ENCODE data around the gene RAD51D.

Gene RAD51D

DNA sequence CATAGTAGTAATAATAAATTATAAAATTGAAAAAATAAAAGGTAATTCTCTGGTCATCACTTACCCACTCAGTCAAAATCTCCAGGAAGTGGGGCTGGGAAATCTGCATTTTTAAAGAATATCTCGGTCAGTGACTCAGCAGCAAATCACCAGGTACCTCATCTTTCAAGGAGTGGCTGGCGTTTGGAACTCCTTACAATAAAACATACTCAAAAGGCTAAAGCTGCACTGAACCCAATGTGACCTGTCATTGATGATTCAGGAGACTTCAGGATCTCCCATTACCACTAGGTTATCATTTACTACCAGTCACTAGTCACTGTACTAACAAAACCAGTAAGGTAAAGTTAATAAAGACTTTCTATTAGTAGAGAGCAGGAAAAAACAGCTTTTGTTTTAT is 34.7 kb downstream of the RAD51D start:
- no peak overlapping the region for H3K27ac ChIP-seq (ENCODE audit: low read depth in 2 of 2, low read length in 2 of 2)
- H3K9ac ChIP-seq (ENCODE audit: low read depth in 1 of 2, low read length in 2 of 2), result peak overlapping the region in 1 of 2 donors; percentile 8
- H3K9me3 ChIP-seq (ENCODE audit: control insufficient read depth in 2 of 2, low read length in 2 of 2), result no peaks in the 10 kb centered on the region
- no peak overlapping the region for H3K4me3 ChIP-seq (ENCODE audit: low read length in 2 of 2)
- no peaks in the 10 kb centered on the region for H3K36me3 ChIP-seq (ENCODE audit: control insufficient read depth in 2 of 2, insufficient read depth in 2 of 2, low read length in 2 of 2)
- no peaks in the 10 kb centered on the region for H3K27me3 ChIP-seq (ENCODE audit: control insufficient read depth in 2 of 2, insufficient read depth in 2 of 2, low read length in 2 of 2)
- peaks cover 33 to 55% of the 10 kb centered on the region in 2 donors for H3K4me1 ChIP-seq (ENCODE audit: control insufficient read depth in 2 of 2, insufficient read depth in 2 of 2, low read length in 2 of 2)

DNA sequence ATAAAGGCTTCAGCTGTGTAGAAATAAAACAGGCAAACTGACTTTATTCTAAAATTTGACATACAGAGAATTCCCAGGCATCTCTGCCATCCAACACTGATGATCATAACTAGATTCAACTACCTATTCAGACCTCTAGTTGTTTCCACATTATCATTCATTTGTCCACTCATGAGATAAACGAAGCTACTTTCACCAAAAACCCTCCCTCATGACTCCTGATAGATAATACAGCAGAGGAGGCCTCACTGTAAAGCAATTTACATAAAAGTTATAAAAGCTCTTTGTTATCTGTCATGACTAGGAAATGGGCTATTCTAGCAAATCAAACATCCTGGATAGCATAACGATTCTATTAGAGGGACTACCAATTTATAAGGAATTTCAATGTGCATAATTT is 36.6 kb downstream of the RAD51D start:
- Histone ChIP-seq H3K27me3 (ENCODE audit: control insufficient read depth in 2 of 2, insufficient read depth in 2 of 2, low read length in 2 of 2) (no peaks in the 10 kb centered on the region), H3K9me3 (ENCODE audit: control insufficient read depth in 2 of 2, low read length in 2 of 2) (no peaks in the 10 kb centered on the region), H3K4me1 (ENCODE audit: control insufficient read depth in 2 of 2, insufficient read depth in 2 of 2, low read length in 2 of 2) (peaks cover 30 to 53% of the 10 kb centered on the region in 2 donors), H3K36me3 (ENCODE audit: control insufficient read depth in 2 of 2, insufficient read depth in 2 of 2, low read length in 2 of 2) (no peaks in the 10 kb centered on the region), H3K27ac (ENCODE audit: low read depth in 2 of 2, low read length in 2 of 2) (no peak overlapping the region), H3K9ac (ENCODE audit: low read depth in 1 of 2, low read length in 2 of 2) (no peak overlapping the region), H3K4me3 (ENCODE audit: low read length in 2 of 2) (no peak overlapping the region)

DNA sequence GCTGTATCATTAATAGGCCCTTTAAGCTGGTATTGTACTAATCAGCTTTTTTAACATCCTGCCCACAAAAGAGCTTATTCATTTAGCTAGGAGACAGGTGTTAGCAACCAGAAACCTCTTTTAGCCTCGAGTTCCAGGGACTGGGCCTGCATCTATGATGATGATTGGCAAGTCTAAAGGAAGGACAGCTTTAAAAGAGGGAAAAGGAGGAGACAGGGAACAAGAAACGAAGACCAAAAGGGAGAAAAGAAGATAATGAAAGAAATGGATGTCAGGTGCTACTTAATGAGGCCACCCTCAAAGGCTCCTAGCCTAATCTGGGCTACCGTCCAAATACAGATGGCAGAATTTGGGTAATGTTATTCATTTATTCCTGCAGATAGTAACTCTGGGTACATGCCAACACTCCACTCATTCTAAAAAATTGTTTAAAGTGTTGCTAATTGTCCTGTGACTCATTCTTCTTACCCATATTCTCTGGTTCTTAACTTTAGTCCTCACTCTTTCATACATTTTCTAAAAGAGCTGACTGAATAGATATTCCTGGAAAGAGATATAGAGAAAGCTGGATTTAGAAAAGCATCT is 37.5 kb downstream of the RAD51D start:
- H3K4me1 ChIP-seq (ENCODE audit: control insufficient read depth in 2 of 2, insufficient read depth in 2 of 2, low read length in 2 of 2), result peaks cover 33 to 54% of the 10 kb centered on the region in 2 donors

DNA sequence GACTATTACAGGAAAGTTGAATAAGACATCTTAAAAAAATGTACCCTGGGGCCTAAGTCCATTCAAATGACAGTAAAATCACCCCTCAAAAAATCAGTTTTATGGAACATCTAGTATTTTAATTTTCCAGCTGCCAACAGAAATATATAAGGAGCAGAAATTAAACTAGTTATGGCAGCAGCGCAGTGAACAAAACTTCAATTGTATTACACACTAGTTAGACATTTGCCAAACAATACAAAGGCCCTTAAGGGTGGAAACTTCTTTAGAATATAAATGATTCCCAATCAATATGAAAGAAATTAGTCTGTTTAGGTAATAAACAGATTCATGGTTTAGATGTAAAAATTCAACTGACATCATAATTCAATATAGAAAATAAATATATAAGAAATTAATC is 38.0 kb downstream of the RAD51D start:
- Histone ChIP-seq H3K9ac (ENCODE audit: low read depth in 1 of 2, low read length in 2 of 2) (no peak overlapping the region), H3K9me3 (ENCODE audit: control insufficient read depth in 2 of 2, low read length in 2 of 2) (no peaks in the 10 kb centered on the region), H3K4me1 (ENCODE audit: control insufficient read depth in 2 of 2, insufficient read depth in 2 of 2, low read length in 2 of 2) (peaks cover 30 to 51% of the 10 kb centered on the region in 2 donors), H3K27me3 (ENCODE audit: control insufficient read depth in 2 of 2, insufficient read depth in 2 of 2, low read length in 2 of 2) (no peaks in the 10 kb centered on the region), H3K4me3 (ENCODE audit: low read length in 2 of 2) (no peak overlapping the region), H3K27ac (ENCODE audit: low read depth in 2 of 2, low read length in 2 of 2) (no peak overlapping the region), H3K36me3 (ENCODE audit: control insufficient read depth in 2 of 2, insufficient read depth in 2 of 2, low read length in 2 of 2) (no peaks in the 10 kb centered on the region)

More for the DNA sequence above, 37.5 kb downstream of the RAD51D start:
- H3K27me3 ChIP-seq (ENCODE audit: control insufficient read depth in 2 of 2, insufficient read depth in 2 of 2, low read length in 2 of 2), result no peaks in the 10 kb centered on the region
- H3K36me3 ChIP-seq (ENCODE audit: control insufficient read depth in 2 of 2, insufficient read depth in 2 of 2, low read length in 2 of 2), result no peaks in the 10 kb centered on the region
- H3K4me3 ChIP-seq (ENCODE audit: low read length in 2 of 2), result no peak overlapping the region
- peak overlapping the region in 1 of 2 donors; percentile 35 for H3K27ac ChIP-seq (ENCODE audit: low read depth in 2 of 2, low read length in 2 of 2)
- H3K9me3 ChIP-seq (ENCODE audit: control insufficient read depth in 2 of 2, low read length in 2 of 2), result no peaks in the 10 kb centered on the region
- no peak overlapping the region for H3K9ac ChIP-seq (ENCODE audit: low read depth in 1 of 2, low read length in 2 of 2)

DNA sequence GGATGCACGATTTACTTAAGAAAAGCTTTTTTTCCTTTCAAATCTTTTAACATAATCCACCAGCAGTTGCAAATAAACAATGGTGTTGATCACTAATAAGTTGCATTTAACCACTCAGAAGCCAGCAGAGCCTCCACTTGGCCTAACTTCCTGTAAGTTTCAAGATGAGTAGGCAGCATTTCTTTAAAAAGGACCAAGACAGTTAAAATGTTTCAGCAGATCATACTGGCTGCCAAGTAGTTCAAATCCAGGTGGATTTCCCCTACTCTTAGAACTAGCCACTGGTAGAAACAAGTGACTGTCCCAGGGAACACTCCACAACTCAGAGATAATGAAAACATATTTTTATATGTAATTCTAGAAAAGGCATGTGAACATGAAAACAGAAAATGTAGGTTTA is 39.1 kb downstream of the RAD51D start:
- H3K4me1 ChIP-seq (ENCODE audit: control insufficient read depth in 2 of 2, insufficient read depth in 2 of 2, low read length in 2 of 2), result peaks cover 20 to 40% of the 10 kb centered on the region in 2 donors
- H3K36me3 ChIP-seq (ENCODE audit: control insufficient read depth in 2 of 2, insufficient read depth in 2 of 2, low read length in 2 of 2), result no peaks in the 10 kb centered on the region
- H3K9me3 ChIP-seq (ENCODE audit: control insufficient read depth in 2 of 2, low read length in 2 of 2), result no peaks in the 10 kb centered on the region
- H3K27ac ChIP-seq (ENCODE audit: low read depth in 2 of 2, low read length in 2 of 2), result peak overlapping the region; percentile 46 to 69
- no peak overlapping the region for H3K9ac ChIP-seq (ENCODE audit: low read depth in 1 of 2, low read length in 2 of 2)
- no peak overlapping the region for H3K4me3 ChIP-seq (ENCODE audit: low read length in 2 of 2)
- H3K27me3 ChIP-seq (ENCODE audit: control insufficient read depth in 2 of 2, insufficient read depth in 2 of 2, low read length in 2 of 2), result no peaks in the 10 kb centered on the region

DNA sequence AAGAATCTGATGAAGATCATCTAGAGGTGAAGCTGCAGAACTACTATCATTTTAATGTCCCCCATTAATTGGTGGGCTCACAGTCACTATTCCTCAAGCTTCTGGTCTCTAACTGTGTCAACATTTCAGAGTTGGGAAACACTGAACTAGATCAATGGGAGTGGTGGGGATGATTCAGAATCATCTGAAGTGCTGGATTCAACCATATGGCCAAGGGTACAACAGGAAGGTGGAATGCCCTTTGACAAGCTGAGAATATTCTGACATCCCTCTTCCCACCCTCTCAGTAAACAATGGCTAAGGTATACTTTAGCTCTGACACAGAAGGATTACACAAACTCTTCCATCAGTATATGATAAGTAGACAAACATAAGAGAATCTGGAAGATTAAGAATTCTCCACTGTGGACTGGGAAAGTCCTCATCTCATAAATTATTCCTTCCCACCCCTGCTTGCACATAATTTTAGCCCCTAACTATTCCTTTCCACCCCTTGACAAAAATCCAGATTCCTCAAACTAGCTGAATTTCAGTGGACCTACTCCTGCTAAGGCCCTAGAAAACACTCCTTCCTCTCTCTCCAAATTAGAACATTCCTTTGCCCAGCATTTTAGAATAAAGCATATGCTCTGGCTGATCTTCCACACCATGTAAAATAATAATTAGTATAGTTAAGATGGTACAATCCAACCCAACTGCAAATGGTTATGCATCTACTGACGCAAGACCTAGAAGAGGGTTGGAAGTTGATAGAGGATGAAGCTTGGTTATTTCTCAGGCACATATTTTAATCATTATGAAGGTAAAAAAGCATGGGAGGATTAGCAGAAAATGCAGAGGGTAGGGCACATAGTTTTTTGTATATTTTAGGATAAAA is 39.9 kb downstream of the RAD51D start:
- Histone ChIP-seq H3K9ac (ENCODE audit: low read depth in 1 of 2, low read length in 2 of 2) (no peak overlapping the region), H3K4me3 (ENCODE audit: low read length in 2 of 2) (peak overlapping the region in 1 of 2 donors; percentile 23), H3K9me3 (ENCODE audit: control insufficient read depth in 2 of 2, low read length in 2 of 2) (no peaks in the 10 kb centered on the region), H3K27ac (ENCODE audit: low read depth in 2 of 2, low read length in 2 of 2) (peak overlapping the region; percentile 60 to 69), H3K4me1 (ENCODE audit: control insufficient read depth in 2 of 2, insufficient read depth in 2 of 2, low read length in 2 of 2) (peaks cover 23 to 37% of the 10 kb centered on the region in 2 donors), H3K36me3 (ENCODE audit: control insufficient read depth in 2 of 2, insufficient read depth in 2 of 2, low read length in 2 of 2) (no peaks in the 10 kb centered on the region), H3K27me3 (ENCODE audit: control insufficient read depth in 2 of 2, insufficient read depth in 2 of 2, low read length in 2 of 2) (no peaks in the 10 kb centered on the region)

DNA sequence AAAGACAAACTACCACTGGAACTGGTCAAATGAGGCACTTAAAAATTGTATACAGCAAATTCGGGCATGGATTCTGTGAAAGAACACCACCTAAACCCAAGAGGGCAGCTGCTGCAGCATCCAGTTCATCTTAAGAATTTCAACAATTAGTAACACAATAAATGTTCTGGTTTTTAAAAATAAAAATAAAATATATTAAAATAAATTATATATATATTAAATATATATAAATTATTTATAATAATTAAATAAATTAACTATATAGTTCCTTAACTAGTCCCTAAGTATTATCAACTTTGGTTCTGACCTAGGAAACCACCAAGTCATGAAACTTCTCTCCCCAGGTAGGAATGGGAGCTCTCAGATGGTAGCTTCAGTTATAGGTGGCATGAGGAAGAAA is 42.8 kb downstream of the RAD51D start:
- H3K36me3 ChIP-seq (ENCODE audit: control insufficient read depth in 2 of 2, insufficient read depth in 2 of 2, low read length in 2 of 2), result no peaks in the 10 kb centered on the region
- H3K4me1 ChIP-seq (ENCODE audit: control insufficient read depth in 2 of 2, insufficient read depth in 2 of 2, low read length in 2 of 2), result peaks cover 25 to 31% of the 10 kb centered on the region in 2 donors
- peak overlapping the region; percentile 21 to 26 for H3K27ac ChIP-seq (ENCODE audit: low read depth in 2 of 2, low read length in 2 of 2)
- H3K9ac ChIP-seq (ENCODE audit: low read depth in 1 of 2, low read length in 2 of 2), result no peak overlapping the region
- H3K9me3 ChIP-seq (ENCODE audit: control insufficient read depth in 2 of 2, low read length in 2 of 2), result no peaks in the 10 kb centered on the region
- no peak overlapping the region for H3K4me3 ChIP-seq (ENCODE audit: low read length in 2 of 2)
- H3K27me3 ChIP-seq (ENCODE audit: control insufficient read depth in 2 of 2, insufficient read depth in 2 of 2, low read length in 2 of 2), result no peaks in the 10 kb centered on the region

DNA sequence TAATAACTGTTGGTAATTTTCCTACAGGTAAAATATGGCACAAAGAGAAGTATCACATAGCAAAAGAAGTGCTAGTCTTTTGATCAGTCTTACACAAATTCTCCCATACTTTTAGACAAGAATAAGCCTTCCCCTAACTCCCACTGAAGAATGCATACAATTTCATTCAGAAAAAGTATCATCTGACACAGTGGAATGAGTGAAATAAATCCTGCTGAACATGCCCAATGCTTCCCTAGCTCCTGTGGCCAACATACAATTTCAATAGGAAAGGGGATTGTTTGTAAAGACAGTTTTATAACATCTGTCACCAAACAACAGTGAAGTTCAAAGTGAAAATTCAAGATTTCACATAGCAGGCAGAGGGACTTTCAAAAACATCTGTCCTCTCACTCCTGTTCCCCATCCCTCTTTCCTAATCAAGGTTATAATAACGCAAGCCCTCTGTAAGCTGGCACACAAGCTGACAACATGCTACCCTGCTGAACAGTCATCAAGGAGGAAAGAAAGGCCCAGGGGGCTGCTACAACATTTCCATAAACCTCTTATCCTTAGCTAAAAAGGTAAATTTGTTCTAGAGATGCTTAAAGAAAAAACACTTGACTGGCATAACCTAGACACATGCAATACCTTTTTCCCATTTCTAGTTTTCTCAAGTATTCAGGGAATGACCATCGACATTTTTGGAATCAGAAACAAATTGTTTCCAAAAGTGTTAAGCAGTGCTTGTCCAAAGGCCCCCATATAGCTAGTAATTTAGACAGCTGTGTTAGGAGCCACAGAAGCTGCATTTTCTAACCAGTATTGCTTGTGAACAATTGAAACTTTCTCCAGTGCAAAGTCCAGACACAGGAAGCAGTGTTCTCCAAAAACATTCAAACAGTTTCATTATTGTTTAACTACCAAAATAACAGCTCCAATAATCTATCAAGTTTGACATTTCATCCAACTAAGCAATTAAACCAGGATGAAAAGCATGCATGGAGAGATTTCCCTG is 44.7 kb downstream of the RAD51D start:
- peak overlapping the region in 1 of 2 donors; percentile 1 for H3K27ac ChIP-seq (ENCODE audit: low read depth in 2 of 2, low read length in 2 of 2)
- H3K9ac ChIP-seq (ENCODE audit: low read depth in 1 of 2, low read length in 2 of 2), result peak overlapping the region in 1 of 2 donors; percentile 5
- peak overlapping the region in 1 of 2 donors; percentile 29 for H3K4me3 ChIP-seq (ENCODE audit: low read length in 2 of 2)

DNA sequence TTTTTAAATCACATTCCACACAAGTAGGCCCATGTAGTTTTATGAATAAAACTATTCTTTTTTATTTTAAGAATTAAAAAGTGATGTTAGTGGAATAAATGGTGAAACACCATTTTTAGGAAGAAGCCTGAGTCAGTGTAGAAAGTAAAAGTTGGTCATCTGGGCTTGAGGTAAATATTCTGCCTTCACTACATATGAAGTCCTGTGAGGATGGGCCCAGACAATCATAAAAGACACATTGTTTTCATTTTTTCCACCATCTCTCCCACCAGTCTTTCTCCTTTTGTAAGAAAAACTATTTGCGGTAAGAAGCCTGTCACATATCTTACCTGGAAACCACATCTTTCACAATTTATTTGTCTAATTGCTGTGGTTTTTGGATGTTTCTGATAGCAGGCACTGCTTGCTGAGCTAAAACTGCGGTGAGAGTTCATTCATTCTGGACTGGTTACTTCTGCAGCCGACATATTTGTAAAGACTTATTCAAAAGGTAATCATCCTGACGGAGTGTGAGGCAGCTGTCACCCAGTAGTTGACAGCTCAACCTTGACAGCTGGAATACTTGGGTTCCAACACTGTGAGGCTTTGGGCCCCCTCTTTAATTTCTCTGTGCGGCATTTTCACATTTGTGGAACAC is 45.6 kb downstream of the RAD51D start:
- Histone ChIP-seq H3K4me1 (ENCODE audit: control insufficient read depth in 2 of 2, insufficient read depth in 2 of 2, low read length in 2 of 2) (peaks cover 20% of the 10 kb centered on the region in 2 donors), H3K27me3 (ENCODE audit: control insufficient read depth in 2 of 2, insufficient read depth in 2 of 2, low read length in 2 of 2) (no peaks in the 10 kb centered on the region), H3K36me3 (ENCODE audit: control insufficient read depth in 2 of 2, insufficient read depth in 2 of 2, low read length in 2 of 2) (no peaks in the 10 kb centered on the region), H3K9ac (ENCODE audit: low read depth in 1 of 2, low read length in 2 of 2) (no peak overlapping the region), H3K4me3 (ENCODE audit: low read length in 2 of 2) (no peak overlapping the region), H3K27ac (ENCODE audit: low read depth in 2 of 2, low read length in 2 of 2) (no peak overlapping the region), H3K9me3 (ENCODE audit: control insufficient read depth in 2 of 2, low read length in 2 of 2) (no peaks in the 10 kb centered on the region)

More for the DNA sequence above, 44.7 kb downstream of the RAD51D start:
- Histone ChIP-seq H3K36me3 (ENCODE audit: control insufficient read depth in 2 of 2, insufficient read depth in 2 of 2, low read length in 2 of 2) (no peaks in the 10 kb centered on the region), H3K9me3 (ENCODE audit: control insufficient read depth in 2 of 2, low read length in 2 of 2) (no peaks in the 10 kb centered on the region), H3K27me3 (ENCODE audit: control insufficient read depth in 2 of 2, insufficient read depth in 2 of 2, low read length in 2 of 2) (no peaks in the 10 kb centered on the region), H3K4me1 (ENCODE audit: control insufficient read depth in 2 of 2, insufficient read depth in 2 of 2, low read length in 2 of 2) (peaks cover 21 to 23% of the 10 kb centered on the region in 2 donors)

Data from mucosa of rectum (tissue), 2 donors.